HCT116 (cell line): ENCODE measurements around the gene TENT4A. TPM values are rescaled to one million over a fixed set of nuclear protein-coding genes. Genes with fewer than 3 reads are reported as not detected.

Experiments used
- ATAC-seq: fragments of 200-7000 bp; cut with Tn5 transposase; 2 replicates; pipeline ENCODE4 v1.9.1; 2020; ENCODE audit warnings: mild to moderate bottlenecking, moderate library complexity
- BruUV-seq: library from RNA; stranded (reverse); fragments of 400-500 nt; replicated peaks from 2 replicates; lab custom pipeline; 2021; lab: Mats Ljungman, UMichigan
- CTCF ChIA-PET: fragments of 300-600 bp; sonication (Branson Sonifier 250); formaldehyde crosslinking; loops from one replicate; lab custom pipeline; 2021; ENCODE audit warnings: antibody characterized with exemption; lab: Charles Lee
- POLR2A ChIA-PET: fragments of 300-600, 350-600 bp; sonication (Branson Sonifier 250); formaldehyde crosslinking; loops from one replicate; lab custom pipeline; 2021; ENCODE audit warnings: antibody characterized with exemption; lab: Charles Lee
- RAD21 ChIA-PET, 2 experiments: fragments of 300-600 bp; sonication (Branson Sonifier 250); formaldehyde crosslinking; loops; one replicate each; lab custom pipeline; 2023; ENCODE audit warnings: low total read pairs in 2 of 2; ENCODE audit not compliant: uncharacterized antibody in 2 of 2, unreplicated experiment in 2 of 2, low non-redundant PET in 1 of 2; lab: Charles Lee
- DNase-seq: peaks from one replicate; pipeline ENCODE4 v3.0.0-alpha.2; 2010; ENCODE audit warnings: low read depth, low spot score
- H2AFZ ChIP-seq: fragments of 200-600 bp; shearing (Covaris generic), sonication (generic); 2 replicates; pipeline ENCODE4 v1.6.1; 2017; ENCODE audit warnings: low read depth, mixed run types, mixed read lengths, antibody characterized with exemption, low read length; ENCODE audit not compliant: poor library complexity, severe bottlenecking
- H3K27ac ChIP-seq: 2 replicates; pipeline ENCODE4 v1.5.1; 2012; ENCODE audit warnings: low read depth, low read length
- H3K27me3 ChIP-seq: fragments of 200-600 bp; sonication (generic); 2 replicates; pipeline ENCODE4 v1.6.1; 2016; ENCODE audit warnings: mixed run types, low read length, mixed read lengths; ENCODE audit not compliant: insufficient read depth
- H3K36me3 ChIP-seq, 2 experiments: fragments of 200-500 bp in 1 of 2; fragments of 200-600 bp in 1 of 2; sonication (Bioruptor generic) in 1 of 2; sonication (generic) in 1 of 2; 2 replicates each; pipeline versions ENCODE4 v1.5.1 to v1.6.1; 2014 to 2016; ENCODE audit warnings: low read length in 2 of 2, inconsistent platforms in 1 of 2, mixed read lengths in 1 of 2, mixed run types in 1 of 2; ENCODE audit not compliant: insufficient read depth in 2 of 2, control insufficient read depth in 1 of 2
- H3K4me1 ChIP-seq, 2 experiments: fragments of 200-600 bp in 1 of 2; sonication (generic) in 1 of 2; 2 replicates each; pipeline versions ENCODE4 v1.5.1 to v1.6.1; 2012 to 2017; ENCODE audit warnings: low read length in 2 of 2, inconsistent platforms in 1 of 2, mild to moderate bottlenecking in 1 of 2, mixed read lengths in 1 of 2, mixed run types in 1 of 2, moderate library complexity in 1 of 2; ENCODE audit not compliant: insufficient read depth in 2 of 2, control insufficient read depth in 1 of 2
- H3K4me2 ChIP-seq: fragments of 200-600 bp; sonication (generic); 2 replicates; pipeline ENCODE4 v1.6.1; 2017; ENCODE audit warnings: mixed run types, low read length, mixed read lengths
- H3K4me3 ChIP-seq, 2 experiments: fragments of 200-600 bp in 1 of 2; sonication (generic) in 1 of 2; replicated peaks in 1 of 2; 2 replicates each; pipeline ENCODE4 v1.5.1; 2011 to 2016; ENCODE audit warnings: low read length in 2 of 2, control low read depth in 1 of 2, low read depth in 1 of 2, mild to moderate bottlenecking in 1 of 2, mixed read lengths in 1 of 2, mixed run types in 1 of 2
- H3K79me2 ChIP-seq: fragments of 200-600 bp; sonication (generic); 2 replicates; pipeline ENCODE4 v1.6.1; 2017; ENCODE audit warnings: mild to moderate bottlenecking, mixed run types, low read length, moderate library complexity, mixed read lengths; ENCODE audit not compliant: insufficient read depth
- H3K9ac ChIP-seq: fragments of 200-600 bp; sonication (generic); 2 replicates; pipeline ENCODE4 v1.6.1; 2016; ENCODE audit warnings: low read length, mixed read lengths
- H3K9me2 ChIP-seq: fragments of 200-600 bp; sonication (generic), shearing (Covaris generic); 2 replicates; pipeline ENCODE4 v1.6.1; 2017; ENCODE audit warnings: mixed run types, mild to moderate bottlenecking, moderate library complexity; ENCODE audit not compliant: insufficient read depth
- H3K9me3 ChIP-seq, 2 experiments: fragments of 200-500 bp in 1 of 2; fragments of 200-600 bp in 1 of 2; sonication (Bioruptor generic) in 1 of 2; sonication (generic) in 1 of 2; 2 replicates each; pipeline ENCODE4 v1.6.1; 2014 to 2017; ENCODE audit warnings: low read length in 2 of 2, mixed read lengths in 2 of 2, inconsistent platforms in 1 of 2, low read depth in 1 of 2, mild to moderate bottlenecking in 1 of 2, mixed run types in 1 of 2, moderate library complexity in 1 of 2; ENCODE audit not compliant: control insufficient read depth in 1 of 2, insufficient read depth in 1 of 2
- H4K20me1 ChIP-seq: fragments of 200-600 bp; sonication (generic), shearing (Covaris generic); 2 replicates; pipeline ENCODE4 v1.6.1; 2017; ENCODE audit warnings: mixed run types, mild to moderate bottlenecking, moderate library complexity; ENCODE audit not compliant: insufficient read depth
- CEBPB ChIP-seq: IDR thresholded peaks from 2 replicates; pipeline ENCODE4 v1.6.1; 2012; ENCODE audit warnings: low read depth
- REST ChIP-seq: IDR thresholded peaks from 2 replicates; pipeline ENCODE4 v1.6.1; 2012; ENCODE audit warnings: low read depth
- SIN3A ChIP-seq: IDR thresholded peaks from 2 replicates; pipeline ENCODE4 v1.6.1; 2012; ENCODE audit warnings: low read depth
- SP1 ChIP-seq: IDR thresholded peaks from 2 replicates; pipeline ENCODE4 v1.6.1; 2012; ENCODE audit warnings: low read depth
- SRF ChIP-seq: IDR thresholded peaks from 2 replicates; pipeline ENCODE4 v1.6.1; 2012; ENCODE audit warnings: low read depth
- TCF7L2 ChIP-seq: IDR thresholded peaks from 2 replicates; pipeline ENCODE4 v1.7.0; 2011; ENCODE audit warnings: borderline replicate concordance, inconsistent platforms; ENCODE audit not compliant: insufficient read depth, insufficient read length; ENCODE audit errors: extremely low read depth
- intact Hi-C: fragments of 100-400 bp; cut with micrococcal nuclease; formaldehyde crosslinking; loops from 2 replicates; pipeline ENCODE4 v1.10.0; 2022
- total RNA-seq: library from RNA; stranded (reverse); gene quantifications from one replicate; pipeline ENCODE4 v1.2.1, GENCODE V29; 2021; ENCODE audit not compliant: unreplicated experiment

The TENT4A gene
- total RNA-seq, 1 experiment from 2014 or later = 39.8 TPM

DNA sequence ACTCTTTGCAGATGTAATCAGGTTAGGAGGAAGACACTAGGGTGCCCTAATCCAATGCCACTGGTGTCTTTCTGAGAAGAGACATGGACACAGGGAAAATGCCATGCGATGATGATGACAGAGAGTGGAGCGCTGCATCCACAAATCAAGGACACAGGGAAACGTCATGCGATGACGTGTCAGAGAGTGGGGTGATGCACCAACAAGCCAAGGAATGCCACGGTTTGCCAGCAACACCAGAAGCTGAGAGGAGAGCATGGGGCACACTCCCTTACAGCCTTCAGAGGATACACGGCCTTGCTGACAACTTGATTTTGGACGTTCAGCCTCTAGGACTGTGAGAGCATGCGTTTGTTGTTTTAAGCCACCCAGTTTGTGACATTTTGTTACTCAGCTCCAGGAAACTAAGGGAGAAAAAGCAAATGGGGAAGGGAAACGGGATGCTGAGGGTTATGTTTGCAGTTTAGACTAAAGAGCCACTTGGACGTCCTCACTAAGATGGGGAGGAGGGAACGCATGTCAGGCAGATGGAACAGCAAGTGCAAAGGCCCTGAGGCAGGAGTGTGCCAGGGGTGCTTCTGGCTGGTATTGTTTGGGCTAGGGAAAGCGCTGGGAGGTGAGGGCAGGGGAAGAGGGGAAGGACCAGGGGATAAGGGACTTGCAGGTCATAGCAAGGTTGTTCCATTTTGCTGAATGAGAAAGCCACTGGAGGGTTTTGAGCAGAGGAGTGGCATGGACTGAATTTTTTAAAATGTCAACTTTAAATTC is 2.5 kb upstream of the TENT4A start (continued):
- TF ChIP-seq REST = no peak

- H3K27ac ChIP-seq = peak overlapping the region; percentile 98
- H3K36me3 ChIP-seq = peaks cover 0 to 13% of the 10 kb centered on the region in 2 experiments; a peak in 1 of 4 replicates
- ATAC-seq (no peak), DNase-seq (no peak)
- ChIA-PET POLR2A (interaction anchor here (1.4 kb wide), 1 partner anchor 79 kb away, joined by 4 read pairs; the partner anchor contains the start of genes NSUN2 and SRD5A1), CTCF (no interaction called here), RAD21 (no interaction called here)
- no peaks in the 10 kb centered on the region for H3K9me3 ChIP-seq
- no peaks in the 10 kb centered on the region for H3K9me2 ChIP-seq
- no peak overlapping the region for H2AFZ ChIP-seq
- H3K4me2 ChIP-seq = peak overlapping the region; percentile 92
- no peak for TF ChIP-seq SRF
- no peak for TF ChIP-seq REST
- TF ChIP-seq CEBPB = no peak
- TF ChIP-seq SIN3A = no peak
- TF ChIP-seq SP1 = no peak
- no peak for TF ChIP-seq TCF7L2
- intact Hi-C loops = loop anchor here (1.0 kb wide), 1 partner anchor 78 kb away; the partner anchor contains the start of genes NSUN2 and SRD5A1
- H3K9ac ChIP-seq = peak overlapping the region; percentile 96
- no TSS peak for BruUV-seq
- no peaks in the 10 kb centered on the region for H3K27me3 ChIP-seq
- H4K20me1 ChIP-seq = peaks cover 12% of the 10 kb centered on the region
- H3K4me1 ChIP-seq = peaks cover 15 to 29% of the 10 kb centered on the region in 2 experiments
- H3K4me3 ChIP-seq = peak overlapping the region; percentile 59 to 75
- peaks cover 23% of the 10 kb centered on the region for H3K79me2 ChIP-seq
Measured at GRCh38 chr5:6711409-6712141, 1.7 kb upstream of the TENT4A start.
